Osteoblast (primary cell): ENCODE data around the gene COL4A1. TPM values are rescaled to one million over a fixed set of nuclear protein-coding genes. Genes with fewer than 3 reads are reported as not detected.

Experiments used
- DNase-seq: peaks from one replicate; pipeline ENCODE4 v3.0.0; 2011; ENCODE audit warnings: low spot score, mixed read lengths; ENCODE audit not compliant: insufficient read length; ENCODE audit errors: missing footprints
- H2AFZ ChIP-seq: 2 replicates; pipeline ENCODE4 v1.6.0; 2011; ENCODE audit warnings: mild to moderate bottlenecking, low read length
- H3K27ac ChIP-seq: 2 replicates; pipeline ENCODE4 v1.5.1; 2011; ENCODE audit warnings: mild to moderate bottlenecking, low read depth, low read length, moderate library complexity
- H3K27me3 ChIP-seq: 2 replicates; pipeline ENCODE4 v1.6.0; 2012; ENCODE audit warnings: mild to moderate bottlenecking, control low read depth, inconsistent platforms, low read length, moderate library complexity; ENCODE audit not compliant: insufficient read depth
- H3K36me3 ChIP-seq: 2 replicates; pipeline ENCODE4 v1.5.1; 2011; ENCODE audit warnings: mild to moderate bottlenecking, low read length, control low read depth, moderate library complexity; ENCODE audit not compliant: insufficient read depth
- H3K4me1 ChIP-seq: 2 replicates; pipeline ENCODE4 v1.5.1; 2011; ENCODE audit warnings: mild to moderate bottlenecking, low read length, control low read depth, moderate library complexity; ENCODE audit not compliant: insufficient read depth
- H3K4me2 ChIP-seq: 2 replicates; pipeline ENCODE4 v1.6.0; 2011; ENCODE audit warnings: mild to moderate bottlenecking, low read length; ENCODE audit not compliant: insufficient read depth
- H3K4me3 ChIP-seq: fragments of 200-600 bp; sonication (generic); 3 replicates; pipeline ENCODE4 v1.5.1; 2012; ENCODE audit warnings: mild to moderate bottlenecking, low read length, inconsistent platforms; ENCODE audit not compliant: insufficient read depth
- H3K79me2 ChIP-seq: 2 replicates; pipeline ENCODE4 v1.6.0; 2012; ENCODE audit warnings: mild to moderate bottlenecking, low read length, control low read depth, inconsistent platforms; ENCODE audit not compliant: insufficient read depth
- H3K9me3 ChIP-seq: 2 replicates; pipeline ENCODE4 v1.5.1; 2011; ENCODE audit warnings: low read depth, low read length, control low read depth
- H4K20me1 ChIP-seq: 2 replicates; pipeline ENCODE4 v1.6.0; 2012; ENCODE audit warnings: mild to moderate bottlenecking, low read length, control low read depth; ENCODE audit not compliant: insufficient read depth
- CTCF ChIP-seq: IDR thresholded peaks from 2 replicates; pipeline ENCODE4 v1.5.1; 2011; ENCODE audit warnings: mild to moderate bottlenecking, low read depth, low read length, moderate library complexity; ENCODE audit errors: extremely low read depth
- total RNA-seq: library from RNA; depleted of rRNA; stranded (reverse); fragments of >200 nt; gene quantifications from 2 replicates; pipeline ENCODE4 v1.2.3, GENCODE V29; 2012

The COL4A1 gene
- total RNA-seq, 1 donor = 412 TPM

GRCh38 chr13:110250258-110250891 lies 56.6 kb downstream of the COL4A1 start:
- H3K36me3 ChIP-seq = peaks cover 6% of the 10 kb centered on the region
- no peak for TF ChIP-seq CTCF
- H3K79me2 ChIP-seq = peaks cover 32% of the 10 kb centered on the region
- no peak overlapping the region for H3K4me3 ChIP-seq
- H3K4me2 ChIP-seq = peak overlapping the region; percentile 45
- H3K4me1 ChIP-seq = peaks cover 42% of the 10 kb centered on the region
- peak; percentile 90 for DNase-seq
- peak overlapping the region; percentile 2 for H2AFZ ChIP-seq
- H3K9me3 ChIP-seq = no peaks in the 10 kb centered on the region
- H3K27ac ChIP-seq = peak overlapping the region; percentile 86
- no peaks in the 10 kb centered on the region for H4K20me1 ChIP-seq
- H3K27me3 ChIP-seq = no peaks in the 10 kb centered on the region

- no peaks in the 10 kb centered on the region for H3K27me3 ChIP-seq
- peaks cover 16% of the 10 kb centered on the region for H3K36me3 ChIP-seq
- peaks cover 42% of the 10 kb centered on the region for H3K79me2 ChIP-seq
- H2AFZ ChIP-seq = no peak overlapping the region
- H3K4me1 ChIP-seq = peaks cover 53% of the 10 kb centered on the region
- H4K20me1 ChIP-seq = no peaks in the 10 kb centered on the region
- H3K4me3 ChIP-seq = no peak overlapping the region
- peak overlapping the region; percentile 65 for H3K27ac ChIP-seq
- no peak for TF ChIP-seq CTCF
- DNase-seq = no peak
- no peak overlapping the region for H3K4me2 ChIP-seq
- H3K9me3 ChIP-seq = no peaks in the 10 kb centered on the region
These were observed 57.6 kb downstream of the COL4A1 start for GRCh38 chr13:110249326-110249725.

- peaks cover 54% of the 10 kb centered on the region for H3K4me1 ChIP-seq
- H2AFZ ChIP-seq = no peak overlapping the region
- peaks cover 4% of the 10 kb centered on the region for H4K20me1 ChIP-seq
- no peak for TF ChIP-seq CTCF
- H3K9me3 ChIP-seq = no peaks in the 10 kb centered on the region
- H3K4me2 ChIP-seq = no peak overlapping the region
- H3K27ac ChIP-seq = peak overlapping the region; percentile 65
- H3K36me3 ChIP-seq = peaks cover 17% of the 10 kb centered on the region
- peaks cover 48% of the 10 kb centered on the region for H3K79me2 ChIP-seq
- no peaks in the 10 kb centered on the region for H3K27me3 ChIP-seq
- no peak overlapping the region for H3K4me3 ChIP-seq
- no peak for DNase-seq
These were observed 58.4 kb downstream of the COL4A1 start for GRCh38 chr13:110248449-110249143.

GRCh38 chr13:110246530-110246929 lies 60.4 kb downstream of the COL4A1 start:
- no peak overlapping the region for H3K4me3 ChIP-seq
- peak overlapping the region; percentile 65 for H3K27ac ChIP-seq
- peaks cover 54% of the 10 kb centered on the region for H3K4me1 ChIP-seq
- peaks cover 36% of the 10 kb centered on the region for H3K36me3 ChIP-seq
- no peak for TF ChIP-seq CTCF
- no peak for DNase-seq
- H3K27me3 ChIP-seq = no peaks in the 10 kb centered on the region
- no peak overlapping the region for H2AFZ ChIP-seq
- H3K4me2 ChIP-seq = no peak overlapping the region
- peaks cover 4% of the 10 kb centered on the region for H4K20me1 ChIP-seq
- H3K79me2 ChIP-seq = peaks cover 55% of the 10 kb centered on the region
- H3K9me3 ChIP-seq = no peaks in the 10 kb centered on the region
